ENCODE data around the gene COMMD1. TPM values are rescaled to one million over a fixed set of nuclear protein-coding genes. Genes with fewer than 3 reads are reported as not detected.
A peak's percentile ranks its signal among the peaks of the same experiment; 100 is the strongest.

Gene COMMD1
- total RNA-seq, 1 donor from 2014 or later: 57.3 TPM

DNA sequence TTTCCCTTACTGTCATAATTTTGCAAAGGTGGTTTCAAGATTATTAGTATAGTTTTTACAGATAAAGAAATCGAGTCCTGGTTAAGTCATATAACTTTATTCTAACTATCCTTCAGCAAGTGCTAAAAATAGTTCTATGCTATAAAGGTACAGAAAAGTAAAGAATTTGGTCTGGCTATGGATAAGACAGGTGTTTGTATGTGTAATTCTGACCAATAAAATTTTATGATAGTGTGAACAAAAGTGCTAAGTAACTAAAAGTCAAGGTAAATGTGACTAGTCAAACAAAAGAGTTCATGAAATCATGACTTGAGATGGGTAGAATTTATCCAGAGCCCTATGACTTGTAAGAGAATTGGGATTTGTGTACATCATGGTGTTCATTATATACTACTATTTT is 140.7 kb downstream of the COMMD1 start:
- no peak for DNase-seq
- intact Hi-C loops (cut with micrococcal nuclease): no loop called here
- ATAC-seq: no peak

DNA sequence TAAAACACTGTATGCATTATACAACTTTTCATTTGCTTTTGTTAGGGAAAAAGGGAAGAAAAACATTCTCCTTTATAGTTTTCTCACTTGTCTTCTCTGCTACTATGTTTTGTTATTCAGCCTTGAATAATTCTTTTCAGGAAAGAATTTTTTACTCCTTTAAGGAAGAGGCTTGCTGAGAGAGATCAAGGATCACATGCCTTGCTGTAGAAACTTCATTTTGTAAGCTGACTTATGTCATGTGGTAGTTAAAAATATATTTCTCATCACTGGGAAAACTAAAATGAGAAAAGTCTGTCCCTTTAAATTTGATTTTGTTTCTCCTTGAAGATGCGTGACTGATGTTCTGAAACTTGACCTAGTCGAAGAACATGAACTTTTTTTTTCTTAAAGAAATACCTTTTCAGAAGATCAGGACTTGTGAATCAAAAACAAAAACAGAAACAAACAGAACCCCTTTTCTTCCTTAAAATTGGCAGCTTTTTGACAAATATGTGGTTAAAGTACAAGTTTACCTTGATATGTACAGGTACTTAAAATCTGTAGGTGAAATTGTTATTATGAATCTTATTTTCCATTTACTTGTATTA is 145.1 kb downstream of the COMMD1 start:
- ATAC-seq (no peak), DNase-seq (no peak)
- intact Hi-C loops (cut with micrococcal nuclease): no loop called here

DNA sequence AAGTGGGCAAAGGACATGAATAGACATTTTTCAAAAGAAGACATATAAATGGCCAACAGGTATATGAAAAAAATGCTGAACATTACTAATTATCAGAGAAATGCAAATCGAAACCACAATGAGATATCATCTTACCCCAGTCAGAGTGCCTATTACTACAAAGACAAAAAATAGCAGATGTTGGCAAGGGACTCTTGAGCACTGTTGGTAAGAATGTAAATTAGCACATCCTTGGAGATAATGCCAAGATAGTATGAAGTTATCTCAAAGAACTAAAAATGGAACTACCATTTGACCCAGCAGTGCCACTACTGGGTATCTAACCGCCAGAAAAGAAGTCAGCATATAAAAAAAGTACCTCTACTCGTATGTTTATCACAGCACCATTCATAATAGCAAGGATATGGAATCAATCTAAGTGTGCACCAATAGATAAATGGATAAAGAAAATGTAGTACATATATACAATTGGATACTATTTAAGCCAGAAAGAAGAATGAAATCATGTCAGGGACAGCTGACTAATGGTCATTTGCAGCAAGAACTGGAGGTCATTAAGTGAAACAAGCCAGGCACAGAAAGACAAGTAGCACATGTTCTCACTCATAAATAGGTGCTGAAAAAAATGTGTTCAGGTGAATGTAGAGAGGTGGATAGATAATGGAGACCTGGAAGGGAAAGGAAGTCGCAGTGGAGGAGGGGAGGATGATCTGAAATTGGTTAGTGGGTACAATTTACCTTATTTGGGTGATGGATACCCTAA is 148.7 kb downstream of the COMMD1 start:
- intact Hi-C loops (cut with micrococcal nuclease): no loop called here
- ATAC-seq (peak; percentile 75), DNase-seq (no peak)

DNA sequence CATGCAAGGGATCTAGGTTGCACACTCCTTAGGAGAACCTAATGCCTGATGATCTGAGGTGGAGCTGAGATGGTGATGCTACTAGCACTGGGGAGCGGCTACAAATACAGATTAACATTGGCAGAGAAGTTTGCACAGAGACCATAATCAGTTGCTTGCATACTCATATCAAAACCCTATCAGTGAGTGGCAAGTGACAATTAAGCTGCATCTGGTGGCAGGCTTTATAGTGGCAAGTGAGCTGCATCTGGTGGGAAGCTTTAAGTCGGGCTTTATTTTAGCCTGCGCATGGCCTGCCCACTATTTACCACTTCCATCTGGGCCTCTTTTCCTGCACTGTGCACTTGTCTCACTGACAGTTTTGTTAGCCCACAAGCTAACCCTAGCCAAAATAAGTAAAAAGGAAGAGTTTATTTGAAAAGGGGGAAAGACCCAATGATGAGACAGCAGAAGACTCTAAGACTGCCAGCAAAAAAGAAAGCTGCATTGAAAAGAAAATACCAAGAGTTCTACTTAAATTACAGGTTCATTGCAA is 149.5 kb downstream of the COMMD1 start:
- DNase-seq (no peak), ATAC-seq (peak; percentile 17)
- intact Hi-C loops (cut with micrococcal nuclease): no loop called here

DNA sequence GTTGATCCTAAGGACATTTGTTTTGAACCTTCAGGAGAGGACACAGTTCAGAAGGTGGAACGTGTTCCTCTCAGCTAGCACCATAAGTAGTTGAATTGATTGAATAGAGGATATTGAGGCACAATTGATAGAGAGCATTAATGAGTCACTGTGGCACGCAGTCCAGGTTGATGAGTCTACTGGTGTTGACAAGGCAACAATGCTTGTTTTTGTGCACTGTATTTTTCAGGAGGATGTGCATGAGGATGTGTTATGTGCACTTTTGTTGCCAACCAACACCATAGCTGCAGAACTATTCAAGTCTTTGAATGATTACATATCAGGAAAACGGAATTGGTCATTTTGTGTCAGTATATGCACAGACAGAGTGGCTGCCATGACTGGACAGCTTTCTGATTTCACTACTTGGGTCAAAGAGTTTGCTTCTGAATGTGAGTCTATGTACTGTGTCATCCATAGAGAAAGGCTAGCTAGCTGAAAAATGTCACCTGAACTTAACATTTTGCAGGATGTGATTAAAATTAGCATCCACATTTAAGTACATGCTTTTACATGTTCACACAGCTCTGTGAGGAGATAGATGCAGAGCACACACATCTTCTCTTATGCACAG is 150.4 kb downstream of the COMMD1 start:
- intact Hi-C loops (cut with micrococcal nuclease): no loop called here
- DNase-seq: no peak
- ATAC-seq: no peak

DNA sequence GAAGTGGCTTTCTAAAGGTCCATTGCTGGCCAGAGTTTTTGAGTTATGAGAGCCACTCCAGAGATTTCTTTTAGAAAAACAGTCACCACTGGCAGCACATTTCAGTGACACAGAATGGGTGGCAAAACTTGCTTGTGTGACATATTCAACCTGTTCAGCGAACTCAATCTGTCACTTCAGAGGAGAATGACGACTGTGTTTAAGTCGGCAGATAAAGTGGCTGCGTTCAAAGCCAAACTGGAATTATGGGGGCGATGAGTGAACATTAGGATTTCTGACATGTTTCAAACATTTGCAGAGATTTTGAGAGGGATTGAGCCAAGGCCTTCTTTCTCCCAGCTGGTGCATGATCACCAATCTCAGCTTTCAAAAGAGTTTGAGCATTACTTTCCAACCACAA is 150.9 kb downstream of the COMMD1 start:
- DNase-seq: no peak
- ATAC-seq: no peak
- intact Hi-C loops (cut with micrococcal nuclease): no loop called here

DNA sequence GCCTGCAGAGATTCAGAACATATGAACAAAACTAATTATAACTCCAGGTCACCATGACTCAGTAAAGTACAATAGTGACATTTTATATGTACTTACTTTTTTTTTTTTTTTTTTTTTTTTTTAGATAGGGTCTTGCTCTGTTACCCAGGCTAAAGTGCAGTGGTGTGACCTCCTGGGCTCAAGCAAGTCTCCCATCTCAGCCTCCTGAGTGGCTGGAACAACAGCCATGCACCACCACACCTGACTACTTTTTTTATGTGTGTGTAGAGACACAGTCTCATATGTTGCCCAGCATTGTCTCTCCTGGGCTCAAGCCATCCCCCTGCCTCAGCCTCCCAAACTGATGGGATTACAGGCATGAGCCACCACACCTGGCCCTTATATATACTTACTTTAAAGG is 159.8 kb downstream of the COMMD1 start:
- intact Hi-C loops (cut with micrococcal nuclease): no loop called here
- no peak for DNase-seq
- ATAC-seq: no peak

DNA sequence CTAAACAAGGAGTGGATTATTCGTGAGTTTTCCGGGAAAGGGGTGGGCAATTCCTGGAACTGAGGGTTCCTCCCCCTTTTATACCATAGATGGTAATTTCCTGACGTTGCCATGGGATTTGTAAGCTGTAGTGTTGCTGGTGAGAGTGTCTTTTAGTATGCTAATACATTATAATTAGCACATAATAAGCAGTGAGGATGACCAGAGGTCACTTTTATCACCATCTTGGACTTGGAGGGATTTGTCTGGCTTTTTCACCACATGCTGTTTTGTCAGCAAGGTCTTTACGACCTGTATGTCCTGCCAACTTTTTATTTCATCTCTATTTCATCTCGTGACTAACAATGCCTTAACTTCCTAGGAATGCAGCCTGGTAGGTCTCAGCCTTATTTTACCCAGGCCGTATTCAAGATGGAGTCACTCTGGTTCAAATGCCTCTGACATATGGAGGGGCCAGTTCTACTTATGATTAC is 165.7 kb downstream of the COMMD1 start:
- no peak for DNase-seq
- no peak for ATAC-seq
- intact Hi-C loops (cut with micrococcal nuclease): no loop called here

DNA sequence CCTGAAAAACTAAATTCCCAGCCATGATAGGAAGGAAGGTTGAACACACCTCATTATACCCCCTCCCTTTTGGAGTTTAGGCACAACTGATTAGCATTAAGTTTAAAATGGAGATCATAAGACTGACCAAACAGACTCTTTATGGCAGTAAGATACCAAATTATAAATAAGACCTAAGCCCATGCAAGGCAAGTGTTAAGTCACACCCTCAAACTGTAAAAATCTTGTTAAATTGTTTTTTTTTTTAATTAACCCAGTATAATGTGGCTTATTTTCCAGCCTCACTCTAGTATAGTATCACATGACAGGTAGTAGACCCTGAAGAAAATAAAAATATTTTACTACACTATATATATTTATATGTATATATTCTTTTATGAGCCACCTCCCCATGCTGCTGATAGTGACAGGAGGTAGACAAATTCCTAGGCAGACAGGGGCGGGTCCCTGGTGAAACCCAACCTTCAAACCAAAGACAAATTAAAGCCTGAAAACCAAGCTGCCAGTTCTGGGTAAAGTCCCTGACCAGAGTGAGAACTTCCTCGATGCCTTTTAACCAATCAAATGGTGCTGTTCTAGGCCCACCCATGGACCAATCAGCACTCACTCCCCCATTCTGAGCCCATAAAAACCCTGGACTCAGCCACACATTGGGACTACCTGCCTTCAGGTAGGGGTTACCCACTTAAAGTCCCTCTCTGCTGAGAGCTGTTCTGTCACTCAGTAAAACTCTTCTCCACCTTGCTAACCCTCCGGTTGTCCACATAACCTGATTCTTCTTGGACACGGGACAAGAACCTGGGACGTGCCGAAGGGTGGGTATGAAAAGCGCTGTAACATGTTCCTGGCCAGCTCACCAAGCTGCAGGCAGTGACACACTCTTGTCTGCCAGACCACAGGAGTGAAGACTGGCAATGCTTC is 166.5 kb downstream of the COMMD1 start:
- DNase-seq (no peak), ATAC-seq (no peak)
- intact Hi-C loops (cut with micrococcal nuclease): no loop called here

DNA sequence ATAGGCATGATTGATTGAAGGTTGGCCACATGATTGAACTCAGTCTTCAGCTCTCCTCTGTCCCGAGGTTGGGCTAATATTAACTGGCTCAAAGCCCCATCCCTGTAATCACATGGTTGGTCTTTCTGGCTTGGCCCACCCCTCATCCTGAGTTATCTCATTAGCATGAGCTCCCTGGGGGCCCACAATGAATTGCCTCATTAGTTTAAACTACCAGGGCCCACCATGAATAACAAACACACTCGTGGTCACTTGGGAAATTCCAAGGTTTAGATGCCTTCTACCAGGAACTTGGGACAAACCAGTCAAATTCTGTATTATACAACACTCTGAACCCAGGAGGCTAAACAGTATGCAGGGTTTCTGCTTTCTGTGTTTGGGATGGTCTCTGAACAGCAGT is 168.8 kb downstream of the COMMD1 start:
- intact Hi-C loops (cut with micrococcal nuclease): no loop called here
- ATAC-seq: no peak

DNA sequence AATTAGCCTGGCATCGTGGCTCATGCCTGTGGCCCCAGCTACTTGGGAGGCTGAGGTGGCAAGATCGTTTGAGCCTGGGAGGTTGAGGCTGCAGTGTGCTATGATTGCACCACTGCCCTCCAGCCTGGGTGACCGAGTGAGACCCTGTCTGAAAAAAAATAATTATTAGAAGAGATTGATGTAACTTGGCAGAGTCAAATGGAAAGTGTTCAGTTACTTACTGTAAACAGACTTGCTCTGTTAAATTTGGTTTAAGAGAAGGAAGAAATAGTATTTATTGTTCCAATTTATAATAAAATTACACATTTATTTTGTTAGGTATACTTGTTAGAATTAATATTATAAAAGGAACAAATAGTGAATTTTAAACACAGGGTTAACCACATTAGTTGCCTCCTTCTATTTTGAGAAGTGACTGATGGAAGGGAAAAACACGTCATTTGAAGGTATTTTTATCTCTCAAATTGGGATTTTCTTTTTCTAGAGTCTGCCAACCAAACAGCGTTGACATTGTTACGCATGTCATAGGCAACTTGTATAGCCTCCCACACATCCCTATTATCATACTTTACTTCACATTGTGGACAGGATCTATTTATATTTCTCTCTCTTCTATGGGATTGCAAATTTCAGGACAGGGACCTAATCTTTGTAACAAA is 171.6 kb downstream of the COMMD1 start:
- ATAC-seq (peak; percentile 65), DNase-seq (no peak)
- intact Hi-C loops (cut with micrococcal nuclease): no loop called here

More for the DNA sequence above, 168.8 kb downstream of the COMMD1 start:
- no peak for DNase-seq

DNA sequence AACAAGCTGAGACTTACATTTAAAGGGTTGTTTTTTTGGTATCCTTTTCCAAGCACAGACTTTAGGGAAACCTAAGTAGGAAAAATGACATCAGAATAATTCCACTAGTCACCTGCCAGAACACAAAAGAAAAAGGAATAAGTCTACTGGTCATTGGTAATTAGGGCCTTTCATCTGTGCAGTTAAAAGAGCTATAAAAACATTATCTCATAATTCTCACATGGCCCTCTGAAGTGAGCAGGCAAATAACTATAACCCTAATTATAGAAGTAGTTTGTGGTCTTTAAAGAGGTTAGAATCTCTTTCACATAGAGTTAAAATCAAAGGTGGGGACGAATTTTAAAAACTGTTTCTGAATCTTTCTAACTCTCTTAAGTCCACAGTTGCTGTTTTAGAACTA is 179.3 kb downstream of the COMMD1 start:
- intact Hi-C loops (cut with micrococcal nuclease): no loop called here
- no peak for ATAC-seq
- DNase-seq: no peak

DNA sequence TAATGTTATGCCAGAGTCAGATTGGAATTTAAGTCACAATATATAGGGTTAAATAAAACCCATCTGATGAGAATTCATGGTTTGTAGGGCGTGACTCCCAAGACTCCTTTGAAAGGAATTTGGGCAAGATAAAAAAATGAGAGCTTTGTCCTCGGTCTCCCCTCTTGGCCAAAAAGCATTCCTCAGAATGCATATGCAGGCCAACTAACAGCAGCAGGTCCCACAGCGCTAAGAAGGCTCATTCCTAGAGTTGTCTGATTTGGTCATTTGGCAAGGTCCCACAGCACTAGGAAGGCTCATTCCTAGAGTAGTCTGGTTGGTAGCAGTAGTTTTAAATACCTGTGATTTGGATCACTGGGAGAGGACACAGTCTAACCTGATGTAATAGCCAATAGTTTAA is 184.2 kb downstream of the COMMD1 start:
- DNase-seq (no peak), ATAC-seq (peak; percentile 49)
- intact Hi-C loops (cut with micrococcal nuclease): no loop called here

DNA sequence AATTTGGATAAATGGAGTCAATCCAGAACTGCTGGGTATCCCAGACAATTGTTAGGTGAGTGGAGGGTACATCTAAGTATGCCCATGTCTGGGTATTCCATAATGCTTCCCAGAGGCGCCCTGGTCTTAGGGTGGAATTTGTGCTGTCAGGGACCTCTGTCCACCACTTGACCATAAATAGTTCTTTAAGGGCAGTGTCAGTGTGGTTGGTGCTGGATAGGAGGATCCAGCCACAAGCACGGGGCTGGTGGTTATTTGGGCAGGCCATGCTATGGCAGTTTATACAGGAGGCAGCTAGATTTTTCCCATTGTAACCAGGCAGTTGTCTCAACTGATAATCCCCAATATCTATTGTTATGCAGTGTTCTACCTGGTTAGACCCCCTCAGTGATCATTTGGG is 186.0 kb downstream of the COMMD1 start:
- DNase-seq (no peak), ATAC-seq (no peak)
- intact Hi-C loops (cut with micrococcal nuclease): no loop called here

DNA sequence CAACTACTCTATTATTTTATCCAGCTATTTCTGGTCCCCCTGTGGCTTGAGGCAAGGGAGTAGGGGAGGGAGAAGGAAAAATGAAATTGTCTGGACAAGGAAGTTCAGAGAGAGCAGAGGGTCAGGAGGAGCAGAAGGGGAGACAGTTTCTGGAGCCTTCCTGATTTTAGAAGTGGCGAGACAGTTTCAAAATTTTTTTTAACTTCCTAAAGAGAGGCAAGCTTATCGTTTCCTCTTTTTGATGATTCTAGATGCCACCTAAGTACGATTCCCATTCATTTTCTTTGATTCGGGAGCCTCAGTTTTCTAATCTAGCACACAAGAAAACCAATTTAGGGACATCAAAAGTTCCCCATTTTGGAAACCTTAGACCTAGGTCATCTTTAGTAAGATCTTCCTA is 193.6 kb downstream of the COMMD1 start:
- ATAC-seq (no peak), DNase-seq (no peak)
- intact Hi-C loops (cut with micrococcal nuclease): no loop called here

DNA sequence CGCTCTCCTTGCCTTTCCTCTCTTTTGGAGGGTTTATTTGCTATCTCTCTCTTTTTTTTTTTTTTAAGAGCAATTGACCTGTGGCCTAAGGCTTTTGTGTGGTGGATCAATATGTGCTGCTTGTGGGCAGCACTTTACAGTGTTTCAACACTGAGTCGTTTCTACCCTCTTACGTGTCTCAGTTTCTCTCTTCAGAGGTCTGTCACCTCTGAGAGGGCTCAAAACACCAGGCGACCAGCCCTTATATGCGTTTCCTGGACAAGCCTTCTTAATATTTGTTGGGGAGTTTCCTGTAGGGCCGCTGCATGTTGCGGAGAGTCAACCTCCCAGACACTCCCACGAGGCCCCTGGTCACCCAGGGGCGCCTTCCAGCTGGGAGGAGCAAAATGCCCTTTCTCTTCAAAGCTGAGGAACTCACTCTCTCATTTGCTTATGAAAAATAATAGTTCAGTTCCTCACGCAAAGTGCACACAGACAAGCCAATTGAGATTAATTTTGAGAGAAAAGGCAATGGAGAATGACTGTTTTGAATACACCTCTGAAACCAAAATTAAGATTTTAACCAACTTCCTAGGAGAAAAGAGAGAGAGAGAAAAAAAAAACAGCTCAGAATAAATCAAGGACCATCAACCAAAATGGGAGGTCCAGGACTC is 194.2 kb downstream of the COMMD1 start:
- intact Hi-C loops (cut with micrococcal nuclease): no loop called here
- ATAC-seq (no peak), DNase-seq (no peak)

DNA sequence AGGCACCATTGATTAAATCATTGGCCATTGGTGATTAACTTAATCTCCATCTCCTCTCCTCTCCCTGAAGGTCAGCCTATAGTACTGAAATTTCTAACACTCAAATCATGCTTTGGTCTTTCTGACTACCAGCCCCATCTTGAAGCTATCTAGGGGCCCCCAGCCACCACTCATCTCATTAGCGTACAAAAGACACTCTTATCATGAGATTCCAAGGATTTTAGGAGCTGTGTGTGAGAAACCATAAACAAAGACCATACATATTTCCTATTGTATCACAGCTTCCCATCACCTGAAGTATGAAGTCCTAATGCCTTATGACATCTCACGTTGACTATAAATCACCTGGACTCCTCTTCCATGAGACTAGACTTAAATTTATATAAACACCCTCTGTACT is 196.4 kb downstream of the COMMD1 start:
- DNase-seq: no peak
- intact Hi-C loops (cut with micrococcal nuclease): no loop called here
- ATAC-seq: no peak

DNA sequence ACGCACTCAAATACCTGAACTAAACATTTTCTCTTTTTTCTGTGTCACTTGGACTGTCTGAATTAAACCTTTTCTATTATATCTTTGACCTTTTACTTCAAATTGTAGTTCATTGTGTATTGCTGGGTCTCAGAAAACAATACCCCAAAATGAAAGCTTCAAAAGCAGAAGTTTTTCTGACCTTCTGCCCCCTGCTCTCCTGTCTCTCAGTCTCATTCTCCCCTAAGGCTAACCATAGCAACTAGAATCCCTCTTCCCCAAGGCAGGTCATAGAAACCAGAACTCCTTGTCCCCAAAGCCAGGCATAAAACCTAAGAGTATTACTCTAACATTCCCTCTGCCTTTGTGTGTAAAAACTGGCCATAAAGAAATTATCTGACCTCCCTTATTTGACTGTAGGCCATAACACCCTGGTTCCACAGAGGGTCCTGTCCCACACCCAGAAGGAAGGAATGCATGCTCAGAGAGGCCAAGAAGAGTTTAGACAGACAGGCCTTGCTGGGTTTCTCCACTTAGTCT is 197.0 kb downstream of the COMMD1 start:
- intact Hi-C loops (cut with micrococcal nuclease): no loop called here
- DNase-seq (no peak), ATAC-seq (no peak)

All from left ventricle myocardium superior (tissue), 1 donor.